SK-N-SH treated with all-trans-retinoic acid at 6 μM for 48 hours (cell line): ENCODE measurements around the gene AGO1.

Experiments used
- CREB5 ChIP-seq: fragments of 250-450 bp; sonication (Bioruptor Pico); IDR thresholded peaks from 2 replicates; pipeline ENCODE4 v1.5.1; 2020; ENCODE audit warnings: low read depth, mild to moderate bottlenecking, moderate library complexity
- ESRRG ChIP-seq: fragments of 250-450 bp; sonication (Bioruptor Pico); IDR thresholded peaks from 2 replicates; pipeline ENCODE4 v1.6.1; 2021; ENCODE audit warnings: mild to moderate bottlenecking
- PATZ1 ChIP-seq: fragments of 250-450 bp; sonication (Bioruptor Pico); IDR thresholded peaks from 2 replicates; pipeline ENCODE4 v1.8.0; 2020; ENCODE audit warnings: mild to moderate bottlenecking, moderate library complexity, borderline replicate concordance
- ZFP3 ChIP-seq: fragments of 250-450 bp; sonication (Bioruptor Pico); IDR thresholded peaks from 2 replicates; pipeline ENCODE4 v1.5.0; 2020; ENCODE audit warnings: mild to moderate bottlenecking, moderate library complexity
- ZNF565 ChIP-seq: fragments of 450-650 bp; formaldehyde crosslinking; conservative IDR thresholded peaks from 2 replicates; pipeline ENCODE4 v1.5.0; 2020; ENCODE audit warnings: low read depth, mild to moderate bottlenecking, moderate library complexity
- ZNF70 ChIP-seq: fragments of 450-650 bp; formaldehyde crosslinking; IDR thresholded peaks from 2 replicates; pipeline ENCODE4 v1.5.0; 2020; ENCODE audit warnings: mild to moderate bottlenecking, moderate library complexity
- ZNF8 ChIP-seq: fragments of 450-650 bp; formaldehyde crosslinking; IDR thresholded peaks from 2 replicates; pipeline ENCODE4 v1.5.0; 2020; ENCODE audit warnings: mild to moderate bottlenecking, moderate library complexity

- TF ChIP-seq PATZ1 (CRISPR knock-in tag) = no peak
- TF ChIP-seq ZNF565 (CRISPR knock-in tag) = no peak
- TF ChIP-seq ZNF70 = no peak
- TF ChIP-seq ZNF8 (CRISPR knock-in tag) = no peak
- TF ChIP-seq ZFP3 (CRISPR knock-in tag) = no peak
- no peak for TF ChIP-seq CREB5 (CRISPR knock-in tag)
- TF ChIP-seq ESRRG (CRISPR knock-in tag) = no peak
Observed at GRCh38 chr1:35931446-35932157, 48.6 kb downstream of the AGO1 start.
